Measurements from ENCODE around the gene TASOR2.

Gene TASOR2

GRCh38 chr10:5645944-5646617 is 38.6 kb upstream of the TASOR2 start:
- peak overlapping the region; percentile 68 to 79 for H3K27ac ChIP-seq (ENCODE audit: low read depth in 2 of 2, low read length in 2 of 2)
- no peaks in the 10 kb centered on the region for H3K9me3 ChIP-seq (ENCODE audit: control insufficient read depth in 2 of 2, low read length in 2 of 2)
- no peak overlapping the region for H3K4me3 ChIP-seq (ENCODE audit: low read length in 2 of 2)
- H3K4me1 ChIP-seq (ENCODE audit: control insufficient read depth in 2 of 2, insufficient read depth in 2 of 2, low read length in 2 of 2), result peaks cover 22 to 30% of the 10 kb centered on the region in 2 donors
- H3K9ac ChIP-seq (ENCODE audit: low read depth in 1 of 2, low read length in 2 of 2), result peak overlapping the region in 1 of 2 donors; percentile 49
- no peaks in the 10 kb centered on the region for H3K27me3 ChIP-seq (ENCODE audit: control insufficient read depth in 2 of 2, insufficient read depth in 2 of 2, low read length in 2 of 2)
- H3K36me3 ChIP-seq (ENCODE audit: control insufficient read depth in 2 of 2, insufficient read depth in 2 of 2, low read length in 2 of 2), result peaks cover 23 to 35% of the 10 kb centered on the region in 2 donors

GRCh38 chr10:5647507-5648240 is 37.0 kb upstream of the TASOR2 start:
- no peak overlapping the region for H3K9ac ChIP-seq (ENCODE audit: low read depth in 1 of 2, low read length in 2 of 2)
- no peaks in the 10 kb centered on the region for H3K27me3 ChIP-seq (ENCODE audit: control insufficient read depth in 2 of 2, insufficient read depth in 2 of 2, low read length in 2 of 2)
- peaks cover 13 to 27% of the 10 kb centered on the region in 2 donors for H3K36me3 ChIP-seq (ENCODE audit: control insufficient read depth in 2 of 2, insufficient read depth in 2 of 2, low read length in 2 of 2)
- no peaks in the 10 kb centered on the region for H3K9me3 ChIP-seq (ENCODE audit: control insufficient read depth in 2 of 2, low read length in 2 of 2)
- peaks cover 22 to 34% of the 10 kb centered on the region in 2 donors for H3K4me1 ChIP-seq (ENCODE audit: control insufficient read depth in 2 of 2, insufficient read depth in 2 of 2, low read length in 2 of 2)
- peak overlapping the region in 1 of 2 donors; percentile 79 for H3K27ac ChIP-seq (ENCODE audit: low read depth in 2 of 2, low read length in 2 of 2)
- H3K4me3 ChIP-seq (ENCODE audit: low read length in 2 of 2), result no peak overlapping the region

- H3K36me3 ChIP-seq (ENCODE audit: control insufficient read depth in 2 of 2, insufficient read depth in 2 of 2, low read length in 2 of 2), result peaks cover 13 to 25% of the 10 kb centered on the region in 2 donors
- no peak overlapping the region for H3K9ac ChIP-seq (ENCODE audit: low read depth in 1 of 2, low read length in 2 of 2)
- no peak overlapping the region for H3K27ac ChIP-seq (ENCODE audit: low read depth in 2 of 2, low read length in 2 of 2)
- H3K27me3 ChIP-seq (ENCODE audit: control insufficient read depth in 2 of 2, insufficient read depth in 2 of 2, low read length in 2 of 2), result no peaks in the 10 kb centered on the region
- peaks cover 22 to 41% of the 10 kb centered on the region in 2 donors for H3K4me1 ChIP-seq (ENCODE audit: control insufficient read depth in 2 of 2, insufficient read depth in 2 of 2, low read length in 2 of 2)
- H3K4me3 ChIP-seq (ENCODE audit: low read length in 2 of 2), result no peak overlapping the region
- no peaks in the 10 kb centered on the region for H3K9me3 ChIP-seq (ENCODE audit: control insufficient read depth in 2 of 2, low read length in 2 of 2)
These were observed 35.9 kb upstream of the TASOR2 start for GRCh38 chr10:5648494-5649457.

- peaks cover 11 to 21% of the 10 kb centered on the region in 2 donors for H3K36me3 ChIP-seq (ENCODE audit: control insufficient read depth in 2 of 2, insufficient read depth in 2 of 2, low read length in 2 of 2)
- H3K27ac ChIP-seq (ENCODE audit: low read depth in 2 of 2, low read length in 2 of 2), result no peak overlapping the region
- no peaks in the 10 kb centered on the region for H3K27me3 ChIP-seq (ENCODE audit: control insufficient read depth in 2 of 2, insufficient read depth in 2 of 2, low read length in 2 of 2)
- H3K4me1 ChIP-seq (ENCODE audit: control insufficient read depth in 2 of 2, insufficient read depth in 2 of 2, low read length in 2 of 2), result peaks cover 28 to 41% of the 10 kb centered on the region in 2 donors
- H3K9me3 ChIP-seq (ENCODE audit: control insufficient read depth in 2 of 2, low read length in 2 of 2), result no peaks in the 10 kb centered on the region
- no peak overlapping the region for H3K9ac ChIP-seq (ENCODE audit: low read depth in 1 of 2, low read length in 2 of 2)
- no peak overlapping the region for H3K4me3 ChIP-seq (ENCODE audit: low read length in 2 of 2)
These were observed 34.9 kb upstream of the TASOR2 start for GRCh38 chr10:5649746-5650145.

- Histone ChIP-seq H3K27ac (ENCODE audit: low read depth in 2 of 2, low read length in 2 of 2) (peak overlapping the region in 1 of 2 donors; percentile 10), H3K27me3 (ENCODE audit: control insufficient read depth in 2 of 2, insufficient read depth in 2 of 2, low read length in 2 of 2) (no peaks in the 10 kb centered on the region), H3K9me3 (ENCODE audit: control insufficient read depth in 2 of 2, low read length in 2 of 2) (no peaks in the 10 kb centered on the region), H3K36me3 (ENCODE audit: control insufficient read depth in 2 of 2, insufficient read depth in 2 of 2, low read length in 2 of 2) (peaks cover 11 to 21% of the 10 kb centered on the region in 2 donors), H3K9ac (ENCODE audit: low read depth in 1 of 2, low read length in 2 of 2) (no peak overlapping the region), H3K4me1 (ENCODE audit: control insufficient read depth in 2 of 2, insufficient read depth in 2 of 2, low read length in 2 of 2) (peaks cover 31 to 42% of the 10 kb centered on the region in 2 donors), H3K4me3 (ENCODE audit: low read length in 2 of 2) (no peak overlapping the region)
These were observed 33.8 kb upstream of the TASOR2 start for GRCh38 chr10:5650664-5651387.

GRCh38 chr10:5651388-5651764 is 33.3 kb upstream of the TASOR2 start:
- Histone ChIP-seq H3K9me3 (ENCODE audit: control insufficient read depth in 2 of 2, low read length in 2 of 2) (no peaks in the 10 kb centered on the region), H3K27me3 (ENCODE audit: control insufficient read depth in 2 of 2, insufficient read depth in 2 of 2, low read length in 2 of 2) (no peaks in the 10 kb centered on the region), H3K27ac (ENCODE audit: low read depth in 2 of 2, low read length in 2 of 2) (peak overlapping the region in 1 of 2 donors; percentile 12), H3K4me1 (ENCODE audit: control insufficient read depth in 2 of 2, insufficient read depth in 2 of 2, low read length in 2 of 2) (peaks cover 28 to 38% of the 10 kb centered on the region in 2 donors), H3K9ac (ENCODE audit: low read depth in 1 of 2, low read length in 2 of 2) (no peak overlapping the region), H3K36me3 (ENCODE audit: control insufficient read depth in 2 of 2, insufficient read depth in 2 of 2, low read length in 2 of 2) (peaks cover 11 to 21% of the 10 kb centered on the region in 2 donors), H3K4me3 (ENCODE audit: low read length in 2 of 2) (no peak overlapping the region)

GRCh38 chr10:5652746-5653145 is 31.9 kb upstream of the TASOR2 start:
- H3K9ac ChIP-seq (ENCODE audit: low read depth in 1 of 2, low read length in 2 of 2), result no peak overlapping the region
- no peak overlapping the region for H3K4me3 ChIP-seq (ENCODE audit: low read length in 2 of 2)
- no peaks in the 10 kb centered on the region for H3K27me3 ChIP-seq (ENCODE audit: control insufficient read depth in 2 of 2, insufficient read depth in 2 of 2, low read length in 2 of 2)
- peaks cover 21 to 30% of the 10 kb centered on the region in 2 donors for H3K4me1 ChIP-seq (ENCODE audit: control insufficient read depth in 2 of 2, insufficient read depth in 2 of 2, low read length in 2 of 2)
- peak overlapping the region in 1 of 2 donors; percentile 38 for H3K27ac ChIP-seq (ENCODE audit: low read depth in 2 of 2, low read length in 2 of 2)
- H3K9me3 ChIP-seq (ENCODE audit: control insufficient read depth in 2 of 2, low read length in 2 of 2), result no peaks in the 10 kb centered on the region
- peaks cover 6 to 21% of the 10 kb centered on the region in 2 donors for H3K36me3 ChIP-seq (ENCODE audit: control insufficient read depth in 2 of 2, insufficient read depth in 2 of 2, low read length in 2 of 2)

- Histone ChIP-seq H3K4me1 (ENCODE audit: control insufficient read depth in 2 of 2, insufficient read depth in 2 of 2, low read length in 2 of 2) (peaks cover 21 to 37% of the 10 kb centered on the region in 2 donors), H3K36me3 (ENCODE audit: control insufficient read depth in 2 of 2, insufficient read depth in 2 of 2, low read length in 2 of 2) (peaks cover 4 to 11% of the 10 kb centered on the region in 2 donors), H3K9ac (ENCODE audit: low read depth in 1 of 2, low read length in 2 of 2) (peak overlapping the region in 1 of 2 donors; percentile 27), H3K9me3 (ENCODE audit: control insufficient read depth in 2 of 2, low read length in 2 of 2) (no peaks in the 10 kb centered on the region), H3K27ac (ENCODE audit: low read depth in 2 of 2, low read length in 2 of 2) (peak overlapping the region; percentile 61 to 87), H3K4me3 (ENCODE audit: low read length in 2 of 2) (peak overlapping the region in 1 of 2 donors; percentile 5), H3K27me3 (ENCODE audit: control insufficient read depth in 2 of 2, insufficient read depth in 2 of 2, low read length in 2 of 2) (no peaks in the 10 kb centered on the region)
These were observed 30.4 kb upstream of the TASOR2 start for GRCh38 chr10:5654218-5654755.

GRCh38 chr10:5655121-5655520 is 29.5 kb upstream of the TASOR2 start:
- peak overlapping the region in 1 of 2 donors; percentile 52 for H3K9ac ChIP-seq (ENCODE audit: low read depth in 1 of 2, low read length in 2 of 2)

More at GRCh38 chr10:5655121-5655520, 29.5 kb upstream of the TASOR2 start:
- Histone ChIP-seq H3K36me3 (ENCODE audit: control insufficient read depth in 2 of 2, insufficient read depth in 2 of 2, low read length in 2 of 2) (peaks cover 4 to 10% of the 10 kb centered on the region in 2 donors), H3K4me1 (ENCODE audit: control insufficient read depth in 2 of 2, insufficient read depth in 2 of 2, low read length in 2 of 2) (peaks cover 28 to 45% of the 10 kb centered on the region in 2 donors), H3K4me3 (ENCODE audit: low read length in 2 of 2) (peak overlapping the region; percentile 0 to 5), H3K9me3 (ENCODE audit: control insufficient read depth in 2 of 2, low read length in 2 of 2) (no peaks in the 10 kb centered on the region), H3K27ac (ENCODE audit: low read depth in 2 of 2, low read length in 2 of 2) (peak overlapping the region; percentile 61 to 87), H3K27me3 (ENCODE audit: control insufficient read depth in 2 of 2, insufficient read depth in 2 of 2, low read length in 2 of 2) (no peaks in the 10 kb centered on the region)
